ENCODE results near the gene PTPN7.

DNA sequence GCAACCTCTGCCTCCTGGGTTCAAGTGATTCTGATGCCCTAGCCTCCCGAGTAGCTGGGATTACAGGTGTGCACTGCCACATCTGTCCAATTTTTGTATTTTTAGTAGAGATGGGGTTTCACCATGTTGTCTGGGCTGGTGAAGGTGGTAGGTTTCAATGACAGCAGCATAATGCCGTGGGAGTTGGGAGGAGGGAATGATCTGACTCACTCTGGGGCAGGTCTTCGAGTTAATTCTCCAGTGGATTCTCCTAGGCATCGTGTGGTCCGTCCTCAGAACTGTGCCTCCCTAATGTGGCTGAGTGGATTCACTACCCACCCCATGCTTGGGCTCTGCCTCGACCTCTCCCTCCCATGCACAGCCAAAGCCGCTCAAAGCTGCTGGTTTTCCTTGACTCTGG lies 39.4 kb downstream of the PTPN7 start:
- TF ChIP-seq, protein P1, sequence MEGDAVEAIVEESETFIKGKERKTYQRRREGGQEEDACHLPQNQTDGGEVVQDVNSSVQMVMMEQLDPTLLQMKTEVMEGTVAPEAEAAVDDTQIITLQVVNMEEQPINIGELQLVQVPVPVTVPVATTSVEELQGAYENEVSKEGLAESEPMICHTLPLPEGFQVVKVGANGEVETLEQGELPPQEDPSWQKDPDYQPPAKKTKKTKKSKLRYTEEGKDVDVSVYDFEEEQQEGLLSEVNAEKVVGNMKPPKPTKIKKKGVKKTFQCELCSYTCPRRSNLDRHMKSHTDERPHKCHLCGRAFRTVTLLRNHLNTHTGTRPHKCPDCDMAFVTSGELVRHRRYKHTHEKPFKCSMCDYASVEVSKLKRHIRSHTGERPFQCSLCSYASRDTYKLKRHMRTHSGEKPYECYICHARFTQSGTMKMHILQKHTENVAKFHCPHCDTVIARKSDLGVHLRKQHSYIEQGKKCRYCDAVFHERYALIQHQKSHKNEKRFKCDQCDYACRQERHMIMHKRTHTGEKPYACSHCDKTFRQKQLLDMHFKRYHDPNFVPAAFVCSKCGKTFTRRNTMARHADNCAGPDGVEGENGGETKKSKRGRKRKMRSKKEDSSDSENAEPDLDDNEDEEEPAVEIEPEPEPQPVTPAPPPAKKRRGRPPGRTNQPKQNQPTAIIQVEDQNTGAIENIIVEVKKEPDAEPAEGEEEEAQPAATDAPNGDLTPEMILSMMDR (IDR thresholded peaks at IDR 0.05; ENCODE audit: low read length) = no peak
- TF ChIP-seq EZH2 (optimal IDR thresholded peaks at IDR 0.05; ENCODE audit: low read depth, low read length) (no peak), EZH2phosphoT487 (IDR thresholded peaks at IDR 0.05; ENCODE audit: low read length) (no peak)

Data from MM.1S (cell line).